ENCODE data around the gene COL28A1.
"Not testable (repeated sequence)": the region's sequence is repeated elsewhere in the genome, so short reads cannot be mapped to it uniquely, and the experiment has no call there.

The COL28A1 gene

GRCh38 chr7:7516156-7516555, 19.5 kb downstream of the COL28A1 start:
- DNase-seq, result no peak

DNA sequence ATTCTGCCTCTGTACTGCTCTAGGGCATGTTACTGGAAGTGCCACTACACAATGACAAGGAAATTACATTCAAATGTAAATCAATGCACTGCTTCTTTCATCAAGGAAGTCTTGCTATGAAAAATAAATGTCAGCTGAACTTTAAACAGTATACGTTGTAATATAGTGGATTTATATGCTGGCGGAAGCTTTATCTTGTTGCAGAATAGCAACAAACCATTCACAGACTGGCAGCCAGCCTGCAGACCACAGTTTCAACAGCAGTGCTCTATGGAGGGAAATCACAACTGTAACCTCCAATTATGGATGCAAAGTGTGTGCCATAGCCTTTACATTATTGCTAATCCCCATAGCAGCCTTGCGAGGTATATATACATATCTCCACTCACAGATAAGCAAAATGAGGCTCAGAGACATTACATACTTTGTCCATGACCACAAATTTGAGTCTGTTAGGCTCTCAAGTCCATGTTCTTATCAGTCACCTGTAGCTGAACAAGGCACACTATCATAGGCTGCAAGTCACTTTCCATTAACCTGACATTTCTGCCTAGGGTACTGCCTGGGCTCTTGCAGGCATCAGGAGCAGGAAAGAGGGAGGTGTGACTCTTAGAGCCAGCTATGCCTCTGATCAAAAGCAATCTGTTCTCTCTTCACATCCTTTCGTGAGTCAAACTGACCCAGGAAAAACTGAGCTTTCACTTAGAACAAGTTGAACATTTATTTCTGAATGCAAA, 22.6 kb downstream of the COL28A1 start:
- no peak for DNase-seq

- DNase-seq, result no peak
These were observed 24.9 kb downstream of the COL28A1 start for GRCh38 chr7:7510794-7511193.

DNA sequence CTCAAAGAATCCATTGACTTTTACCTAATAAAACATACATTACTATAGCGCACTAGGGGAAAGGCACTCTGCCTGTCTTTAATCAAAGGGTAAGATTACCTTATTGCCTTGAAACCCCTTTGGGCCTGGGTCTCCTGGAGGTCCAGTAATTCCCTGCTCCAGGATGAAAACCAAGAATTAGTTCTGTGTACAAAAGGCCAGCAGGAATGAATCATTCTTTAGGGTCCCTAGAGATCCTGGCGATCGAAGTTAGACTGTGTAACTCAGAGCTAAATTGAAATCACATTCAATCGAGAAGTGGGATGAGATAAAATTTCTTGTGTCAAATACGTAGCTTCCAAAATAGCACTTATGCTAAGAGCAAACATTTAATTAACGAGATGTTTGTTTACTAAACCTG, 29.8 kb downstream of the COL28A1 start:
- no peak for DNase-seq

DNA sequence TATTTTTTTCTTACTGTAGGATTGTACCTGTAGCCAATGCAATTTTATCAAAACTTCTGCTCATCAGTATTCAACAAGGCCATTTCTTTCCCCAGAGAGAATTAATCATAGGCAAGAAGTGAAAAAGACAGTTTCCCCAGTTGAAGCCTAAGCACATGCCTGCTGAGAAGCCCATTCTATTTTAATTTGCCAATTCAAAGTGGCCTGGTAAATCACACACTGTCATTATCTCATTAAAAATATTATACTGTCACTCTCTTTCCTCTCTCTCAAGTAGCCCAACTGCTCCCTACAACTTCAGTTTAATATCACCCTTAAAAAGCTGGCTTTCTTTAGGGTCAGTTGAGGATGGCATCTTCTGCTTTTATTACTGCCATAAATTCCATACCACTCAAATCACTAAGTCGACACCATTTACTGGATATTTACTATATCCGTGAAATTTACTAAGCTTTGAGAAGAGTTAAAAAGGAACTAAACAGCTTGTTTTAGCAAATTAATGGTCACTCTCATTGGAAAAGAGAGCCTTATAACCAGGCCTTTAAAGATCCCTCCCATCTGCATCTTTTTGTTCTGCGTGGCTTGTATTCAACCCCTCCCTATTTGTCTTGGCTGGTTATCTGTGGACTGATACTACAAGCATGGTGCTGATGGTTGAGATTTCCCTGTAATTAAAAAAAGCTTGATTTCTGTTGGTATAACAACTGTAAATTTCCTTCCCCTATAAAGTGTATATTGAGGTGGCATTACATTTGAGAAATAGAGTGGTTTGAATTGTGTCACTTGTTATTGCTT, 30.6 kb downstream of the COL28A1 start:
- no peak for DNase-seq

- DNase-seq, result no peak
These were observed 35.8 kb downstream of the COL28A1 start for GRCh38 chr7:7499892-7500291.

DNA sequence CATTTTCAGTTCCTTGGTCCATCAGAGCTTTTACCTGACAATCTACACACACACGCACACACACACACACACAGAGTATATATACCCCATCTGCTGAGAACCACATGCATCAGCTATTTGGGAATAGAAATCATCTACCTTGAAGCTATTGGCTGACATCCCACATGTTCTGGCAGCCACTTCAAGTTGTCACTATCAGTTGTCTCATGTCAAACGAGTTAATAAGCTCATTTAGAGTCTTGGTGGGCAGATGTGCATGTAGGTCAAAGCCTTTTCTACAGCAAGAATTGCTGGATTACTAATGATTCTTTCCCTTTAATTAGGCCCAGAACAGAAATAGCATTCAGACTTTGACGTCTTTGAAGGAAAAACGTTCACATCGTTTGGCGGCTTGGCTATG, 36.8 kb downstream of the COL28A1 start:
- DNase-seq, result no peak

- no peak for DNase-seq
These were observed 39.4 kb downstream of the COL28A1 start for GRCh38 chr7:7496311-7496710.

DNA sequence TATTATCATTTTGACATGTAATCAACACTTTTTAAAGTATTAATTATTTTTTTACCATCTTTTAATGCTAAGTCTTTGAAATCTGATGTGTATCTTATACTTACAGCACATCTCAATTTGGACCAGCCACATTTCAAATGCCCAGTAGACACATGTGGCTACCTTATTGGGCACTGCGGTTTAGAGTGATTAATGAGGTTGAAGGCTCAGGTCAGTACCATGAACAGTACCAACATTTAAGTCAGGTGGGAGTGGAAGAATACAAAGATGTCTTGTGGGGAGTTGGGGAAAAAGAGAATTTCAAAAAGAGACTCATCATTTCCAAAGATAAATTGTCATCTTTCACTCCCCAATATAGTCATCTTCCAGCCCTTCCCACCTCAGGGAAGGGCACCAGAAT, 40.5 kb downstream of the COL28A1 start:
- no peak for DNase-seq

- no peak for DNase-seq
These were observed 44.6 kb downstream of the COL28A1 start for GRCh38 chr7:7491044-7491443.

GRCh38 chr7:7490003-7490402, 45.7 kb downstream of the COL28A1 start:
- DNase-seq, result no peak

DNA sequence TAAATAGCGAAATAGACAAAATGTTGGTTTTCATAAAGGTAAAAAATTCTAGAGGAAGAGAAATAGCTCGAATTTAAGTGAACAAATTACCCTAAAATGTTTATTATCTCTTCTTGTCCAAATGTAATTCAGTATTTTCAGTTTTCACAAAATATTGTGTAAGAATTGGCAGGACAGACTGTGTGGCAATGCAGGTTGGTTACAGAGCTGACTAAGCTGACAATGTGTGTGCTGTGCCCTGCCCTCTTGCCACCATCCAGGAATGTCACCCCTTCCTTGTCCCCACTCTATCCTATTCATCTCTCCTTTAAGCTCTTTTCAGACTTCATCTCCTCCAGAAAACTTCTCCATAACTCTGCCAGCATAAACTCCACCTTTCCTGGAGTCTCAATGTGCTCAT, 46.1 kb downstream of the COL28A1 start:
- no peak for DNase-seq

DNA sequence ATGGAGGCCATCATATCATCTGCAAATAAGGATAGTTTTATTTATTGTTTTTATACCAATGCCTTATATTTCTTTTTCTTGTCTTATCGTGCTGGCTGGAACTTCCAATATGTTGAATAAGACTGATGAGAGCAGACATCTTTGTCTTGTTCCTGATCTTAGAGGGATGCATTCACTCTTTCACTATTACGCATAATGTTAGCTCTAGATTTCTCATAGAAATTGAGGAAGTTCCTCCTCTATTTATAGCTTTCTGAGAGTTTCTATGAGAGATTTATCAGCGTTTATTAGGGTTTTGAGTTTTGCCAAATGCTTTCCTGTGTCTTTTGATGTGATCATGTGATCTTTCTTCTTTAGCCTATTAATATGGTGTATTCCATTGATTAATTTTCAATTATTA, 49.3 kb downstream of the COL28A1 start:
- no peak for DNase-seq

GRCh38 chr7:7484072-7484471, 51.6 kb downstream of the COL28A1 start:
- DNase-seq, result no peak

- DNase-seq, result no peak
These were observed 53.9 kb downstream of the COL28A1 start for GRCh38 chr7:7481802-7482201.

GRCh38 chr7:7479275-7479805, 56.3 kb downstream of the COL28A1 start:
- no peak for DNase-seq

DNA sequence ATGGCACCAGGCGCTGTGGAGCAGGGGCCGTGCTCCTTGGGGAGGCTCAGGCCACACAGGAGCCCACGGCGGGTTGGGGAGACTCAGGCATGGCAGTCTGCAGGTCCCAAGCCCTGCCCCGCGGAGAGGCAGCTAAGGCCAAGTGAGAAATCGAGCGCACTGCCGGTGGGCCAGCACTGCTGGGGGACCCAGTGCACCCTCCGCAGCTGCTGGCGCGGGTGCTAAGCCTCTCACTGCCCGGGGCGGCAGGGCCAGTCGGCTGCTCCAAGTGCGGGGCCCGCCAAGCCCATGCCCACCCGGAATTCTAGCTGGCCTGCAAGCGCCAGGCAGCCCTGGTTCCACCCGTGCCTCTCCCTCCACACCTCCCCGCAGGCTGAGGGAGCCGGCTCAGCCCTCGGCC, 57.1 kb downstream of the COL28A1 start:
- DNase-seq, result no peak

DNA sequence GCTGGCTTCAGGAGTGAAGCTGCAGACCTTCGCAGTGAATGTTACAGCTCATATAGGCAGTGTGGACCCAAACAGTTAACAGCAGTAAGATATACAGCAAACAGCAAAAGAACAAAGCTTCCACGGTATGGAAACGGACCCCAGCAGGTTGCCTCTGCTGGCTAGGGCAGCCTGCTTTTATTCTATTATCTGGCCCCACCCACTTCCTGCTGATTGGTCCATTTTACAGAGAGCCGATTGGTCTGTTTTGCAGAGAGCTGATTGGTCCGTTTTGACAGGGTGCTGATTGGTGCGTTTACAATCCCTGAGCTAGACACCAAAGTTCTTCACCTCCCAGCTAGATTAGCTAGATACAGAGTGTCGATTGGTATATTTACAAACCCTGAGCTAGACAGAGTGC, 58.0 kb downstream of the COL28A1 start:
- DNase-seq, result not testable (repeated sequence)

DNA sequence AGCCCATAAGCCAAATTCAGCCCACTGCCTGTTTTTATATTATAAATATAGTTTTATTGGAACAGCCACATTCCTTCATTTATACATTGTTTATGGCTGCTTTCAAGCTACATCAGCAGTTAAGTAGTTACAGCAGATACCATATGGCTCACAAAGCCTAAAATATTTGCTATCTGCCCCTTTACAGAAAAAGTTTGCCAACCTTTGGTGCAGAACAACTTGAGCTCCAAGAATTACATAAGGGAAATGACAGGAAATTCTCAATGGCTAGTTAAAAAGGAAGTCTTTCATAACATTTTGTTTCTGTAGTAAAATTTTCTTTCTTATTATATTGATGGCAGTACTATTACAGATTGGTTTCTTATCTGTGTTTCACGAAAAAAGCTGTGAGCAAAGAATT, 59.3 kb downstream of the COL28A1 start:
- no peak for DNase-seq

- no peak for DNase-seq
These were observed 60.1 kb downstream of the COL28A1 start for GRCh38 chr7:7475601-7476000.

- no peak for DNase-seq
These were observed 61.2 kb downstream of the COL28A1 start for GRCh38 chr7:7474436-7474835.

- DNase-seq, result not testable (repeated sequence)
These were observed 70.5 kb downstream of the COL28A1 start for GRCh38 chr7:7464991-7465765.

DNA sequence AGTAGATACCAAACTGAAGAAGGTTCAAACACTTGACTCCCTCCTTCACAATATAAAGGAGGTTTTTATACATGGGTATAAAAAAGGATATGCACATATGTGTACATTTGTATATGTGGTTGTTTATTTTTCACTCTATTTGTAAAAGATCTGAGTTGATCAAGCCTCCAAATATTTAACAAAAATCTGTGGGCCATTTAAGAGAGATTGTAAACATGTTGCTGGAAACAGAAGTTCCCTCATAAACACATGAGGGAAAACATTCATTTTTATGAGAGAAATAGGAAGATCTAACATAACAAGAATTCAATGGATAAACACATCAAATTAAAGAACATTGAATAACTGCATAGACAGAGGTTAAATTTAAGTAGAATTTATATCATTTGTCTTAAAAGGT, 81.7 kb downstream of the COL28A1 start:
- no peak for DNase-seq

Measured in cerebellar nuclear complex (tissue), 1 donor.